AG20443 (cell line): ENCODE measurements around the gene L3MBTL1.
A peak's percentile ranks its signal among the peaks of the same experiment; 100 is the strongest.
"Not testable (repeated sequence)": the region's sequence is repeated elsewhere in the genome, so short reads cannot be mapped to it uniquely, and the experiment has no call there.

Source experiments
- DNase-seq: peaks from one replicate; pipeline ENCODE4 v3.0.0; 2012; ENCODE audit warnings: low spot score, mixed read lengths

The L3MBTL1 gene

DNA sequence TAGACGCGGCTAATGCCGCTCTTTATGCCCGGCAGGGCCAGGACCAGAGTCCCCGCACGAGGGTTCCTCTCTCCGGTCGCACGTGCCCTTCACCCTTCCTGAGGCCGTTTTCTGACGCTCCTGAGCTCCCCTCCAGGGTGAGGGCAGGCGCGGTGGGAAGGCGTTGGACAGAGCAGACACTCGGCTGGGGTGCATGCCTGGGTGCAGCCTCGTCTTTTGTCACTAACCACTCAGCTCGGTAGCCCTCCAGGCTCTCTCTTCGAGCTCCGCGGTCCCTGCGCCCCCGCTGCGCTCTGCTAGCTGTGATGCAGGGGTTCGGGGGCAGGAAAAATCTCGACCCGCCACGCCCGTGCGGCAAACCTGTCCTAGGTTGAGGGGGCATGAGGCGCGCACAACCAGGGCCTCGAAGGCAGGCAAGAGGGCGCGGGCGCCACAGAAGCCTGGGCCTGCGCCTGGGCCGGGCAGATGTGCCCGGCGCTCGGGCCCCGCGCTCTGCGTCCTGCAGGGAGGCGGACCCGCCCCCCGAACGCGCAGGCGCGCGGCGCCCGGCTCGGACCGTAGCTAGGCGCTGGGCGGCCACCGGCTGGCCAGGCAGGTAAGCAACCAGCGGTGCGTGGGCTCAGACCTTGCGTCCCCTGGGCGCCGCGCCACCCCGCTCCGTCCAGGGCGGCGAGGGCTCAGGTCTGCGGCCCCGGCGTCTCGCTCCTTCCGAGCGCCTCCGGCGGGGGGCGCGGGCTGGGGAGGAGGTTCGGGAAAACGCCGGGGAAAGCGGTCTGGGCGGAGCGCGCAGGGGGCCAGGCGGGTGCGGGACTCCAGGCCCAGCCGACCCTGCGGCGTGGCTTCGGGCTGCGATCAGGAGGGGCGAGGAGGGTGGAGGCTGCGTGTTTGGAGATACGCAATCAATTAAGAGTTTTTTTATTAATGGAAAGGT, at the start of gene L3MBTL1:
Gene L3MBTL1, plus strand, starts transcription at position 548 of the 931 bp plus-strand sequence. CDS start 5,807 bp downstream, outside the sequence.
- DNase-seq, result peak; percentile 91

DNA sequence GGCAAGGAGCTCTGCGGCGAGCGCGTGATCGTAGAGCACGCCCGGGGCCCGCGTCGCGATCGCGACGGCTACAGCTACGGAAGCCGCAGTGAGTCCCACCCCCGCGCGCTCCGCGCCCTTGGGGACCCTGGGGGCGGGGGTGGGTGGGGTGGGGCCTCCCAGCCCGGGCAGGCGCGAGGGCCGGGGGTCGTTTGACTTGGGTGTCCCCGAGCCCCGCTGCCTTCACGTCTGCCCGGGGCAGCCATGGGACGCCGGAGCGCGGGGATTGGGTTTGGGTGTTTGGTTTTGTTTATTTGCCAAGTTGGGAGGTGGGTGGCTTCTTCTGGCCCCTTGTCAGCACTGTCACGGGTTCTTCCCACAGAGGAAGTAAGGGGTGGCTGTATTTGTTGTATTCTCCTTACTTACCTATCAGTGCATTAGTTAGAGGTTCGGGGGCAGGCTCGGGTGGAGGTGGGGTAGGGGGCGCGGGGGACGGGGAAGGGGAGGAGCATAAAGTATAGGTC, 49.0 kb upstream of the L3MBTL1 start:
- no peak for DNase-seq

DNA sequence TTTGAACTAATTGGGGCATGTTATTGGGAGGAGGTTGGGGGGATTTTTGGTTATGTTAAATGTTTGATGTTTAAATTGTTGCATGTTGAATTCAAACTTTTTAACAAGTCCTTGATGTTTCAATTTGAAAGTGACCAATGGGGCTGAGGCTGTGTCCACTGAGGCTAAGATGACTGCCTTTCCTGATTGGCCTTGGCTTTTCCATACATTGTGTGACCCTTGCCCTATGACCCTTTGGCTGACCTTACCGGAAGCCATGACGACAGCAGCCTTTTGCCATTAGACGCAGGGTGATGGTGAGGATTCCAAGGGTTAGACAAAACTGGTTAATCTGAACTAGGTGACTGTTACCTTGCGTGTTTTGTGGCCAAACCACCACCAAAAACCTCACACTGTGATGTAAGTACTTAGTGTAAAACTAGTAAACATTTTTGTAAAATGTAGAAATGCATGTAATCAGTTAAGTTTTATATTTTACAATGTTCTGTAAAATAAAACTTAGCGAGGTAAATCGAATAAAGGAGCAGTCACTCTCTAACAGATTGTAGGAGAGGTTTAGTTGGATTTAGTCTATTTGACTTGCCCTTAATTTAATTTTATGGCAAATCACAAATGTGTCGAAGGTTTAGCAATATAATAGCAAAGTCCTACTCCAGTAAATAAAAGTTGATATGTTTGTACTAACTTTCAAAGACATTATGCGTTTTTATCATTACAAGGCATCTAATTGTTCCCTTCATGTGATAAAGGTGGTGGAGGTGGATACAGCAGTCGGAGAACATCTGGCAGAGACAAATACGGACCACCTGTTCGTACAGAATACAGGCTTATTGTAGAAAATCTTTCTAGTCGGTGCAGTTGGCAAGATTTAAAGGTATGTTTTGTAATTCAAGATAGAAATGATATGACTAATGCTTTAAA, 48.2 kb upstream of the L3MBTL1 start:
- no peak for DNase-seq

DNA sequence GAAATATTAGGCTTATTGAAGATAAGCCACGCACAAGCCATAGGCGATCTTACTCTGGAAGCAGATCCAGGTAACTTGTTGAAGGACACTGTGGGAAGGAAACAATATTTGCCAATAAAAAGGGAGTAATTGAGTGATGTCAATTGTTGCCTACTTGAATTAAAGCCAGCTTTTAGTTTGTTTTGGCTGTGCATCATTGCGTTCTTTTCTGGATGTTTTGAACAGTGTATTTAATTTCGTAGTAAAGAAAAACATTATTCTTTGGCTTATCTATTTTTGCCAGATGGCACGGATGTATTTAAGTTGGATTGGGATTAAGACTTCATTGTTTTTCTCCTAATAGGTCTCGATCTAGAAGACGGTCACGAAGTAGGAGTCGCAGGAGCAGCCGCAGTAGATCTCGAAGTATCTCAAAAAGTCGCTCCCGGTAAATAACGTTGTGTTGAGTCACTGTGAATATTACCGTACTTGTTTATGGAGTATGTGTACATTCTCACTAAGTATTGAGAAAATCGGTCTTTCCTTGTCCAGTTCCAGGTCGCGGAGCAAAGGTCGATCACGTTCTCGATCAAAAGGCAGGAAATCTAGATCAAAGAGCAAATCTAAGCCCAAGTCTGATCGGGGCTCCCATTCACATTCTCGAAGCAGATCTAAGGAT, 47.2 kb upstream of the L3MBTL1 start:
- DNase-seq, result no peak

DNA sequence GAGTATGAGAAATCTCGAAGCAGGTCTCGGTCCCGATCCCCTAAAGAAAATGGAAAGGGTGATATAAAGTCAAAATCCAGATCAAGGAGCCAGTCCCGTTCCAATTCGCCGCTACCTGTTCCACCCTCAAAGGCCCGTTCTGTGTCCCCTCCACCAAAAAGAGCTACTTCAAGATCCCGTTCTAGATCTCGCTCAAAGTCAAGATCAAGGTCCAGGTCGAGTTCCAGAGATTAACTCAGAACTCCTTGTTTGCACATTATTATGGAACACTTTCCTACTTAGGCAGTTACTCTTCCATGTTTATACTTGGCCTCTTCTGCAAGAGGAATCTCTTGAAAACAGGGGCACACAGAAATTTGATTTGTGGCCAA, 46.7 kb upstream of the L3MBTL1 start:
- no peak for DNase-seq

DNA sequence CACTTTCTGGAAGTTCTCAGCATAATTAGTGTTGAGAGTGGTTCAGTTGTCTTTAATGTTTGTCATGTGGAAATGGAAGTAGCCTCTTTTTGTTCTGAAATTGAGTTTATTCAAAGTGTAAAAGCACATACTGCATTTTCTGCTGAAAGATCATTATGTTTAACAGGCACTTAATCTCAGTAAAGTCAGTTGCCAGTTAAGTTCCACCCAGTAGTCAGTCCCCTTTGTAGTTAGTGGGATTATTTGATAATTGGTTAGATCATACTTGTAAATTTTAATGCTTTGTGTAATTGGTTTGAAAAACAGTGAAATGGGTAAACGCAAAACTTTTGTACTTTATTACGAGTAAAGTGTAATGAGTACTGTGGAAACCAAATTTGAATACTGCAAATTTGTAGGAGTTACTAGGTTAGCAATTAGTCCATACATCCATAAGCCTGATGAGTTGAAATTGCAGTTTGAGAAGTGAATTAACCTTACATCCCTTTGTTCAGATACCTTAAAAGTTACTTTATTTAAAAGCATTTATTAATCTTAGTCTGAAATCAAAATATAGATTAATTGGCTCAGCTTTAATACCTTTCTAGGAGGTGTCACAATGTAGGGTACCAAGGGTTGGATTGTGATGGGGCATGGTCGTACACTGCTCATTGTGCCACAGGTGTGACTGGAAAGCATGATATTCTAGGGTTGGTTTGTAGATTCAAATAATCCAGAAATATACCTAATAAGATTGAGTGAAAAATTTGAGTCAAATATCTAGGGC, 45.4 kb upstream of the L3MBTL1 start:
- DNase-seq, result no peak

DNA sequence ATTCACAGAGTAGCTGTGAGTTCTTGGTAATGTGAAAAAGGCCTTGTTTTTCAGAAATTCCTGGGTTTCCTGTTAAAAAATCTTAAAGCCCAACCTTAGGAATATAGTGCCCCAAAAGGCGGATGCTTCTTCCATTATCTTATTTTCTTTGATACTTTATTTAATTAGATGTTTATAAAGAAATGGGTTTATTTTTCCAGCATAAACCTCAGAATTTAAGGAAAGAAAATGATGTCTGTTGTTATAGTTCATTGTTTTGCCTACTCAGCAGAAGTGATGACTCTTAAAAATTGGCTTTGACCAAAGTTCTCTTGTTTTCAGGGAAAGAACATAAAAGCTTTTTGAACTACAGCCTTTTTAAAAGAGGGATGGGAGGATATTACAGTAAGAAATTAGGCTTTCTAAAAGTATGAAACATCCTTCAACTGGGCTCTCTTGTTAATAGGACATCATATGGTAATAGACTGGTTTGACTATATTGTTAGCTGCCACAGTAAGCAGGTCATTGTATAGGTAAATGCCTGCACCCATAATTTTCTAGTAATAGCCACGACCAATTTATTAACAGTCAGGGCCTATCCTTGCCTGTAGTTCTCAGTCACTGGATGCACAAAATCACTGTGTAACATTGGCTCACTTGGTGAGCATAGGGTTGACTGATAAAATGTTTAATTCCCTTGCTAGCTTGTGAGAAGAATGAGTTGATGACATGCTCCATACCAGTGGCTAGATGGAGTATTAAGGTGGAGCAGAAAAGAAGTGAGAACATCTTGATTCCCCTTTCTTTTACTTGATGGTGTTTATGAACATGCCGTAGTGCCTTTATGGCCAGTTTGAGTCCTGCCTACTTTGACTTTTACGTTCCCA, 44.6 kb upstream of the L3MBTL1 start:
- DNase-seq, result no peak

DNA sequence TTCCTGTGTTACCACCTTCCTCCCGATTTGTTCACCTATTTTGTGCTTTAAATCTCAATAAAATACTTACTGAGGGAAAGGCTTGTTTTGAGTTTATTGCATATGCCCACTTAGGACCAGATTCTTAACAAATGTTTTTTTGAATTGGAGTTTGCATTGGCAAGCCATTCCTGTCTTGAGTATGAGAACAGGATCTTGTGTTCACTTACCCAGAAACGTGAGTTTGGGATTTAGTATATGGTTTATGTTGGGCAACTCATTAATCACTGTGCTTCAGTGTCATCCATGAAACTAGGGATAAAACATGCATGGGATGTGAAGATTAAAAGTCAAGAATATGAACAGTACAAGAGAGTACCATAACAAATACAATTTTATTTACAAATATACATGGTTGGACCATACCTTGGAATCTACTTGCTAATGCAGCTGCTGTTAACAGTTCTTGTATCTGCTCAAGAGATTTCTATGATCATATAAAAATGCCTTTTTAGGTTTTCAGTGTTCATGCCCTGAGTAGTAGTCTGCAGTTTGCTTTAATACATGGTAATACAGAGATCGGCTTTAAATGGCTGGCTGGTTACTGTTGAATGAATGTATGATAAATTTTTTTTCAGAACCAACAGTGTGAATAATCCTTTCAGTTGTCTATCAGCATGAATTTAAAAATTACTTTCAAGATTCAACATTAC, 43.8 kb upstream of the L3MBTL1 start:
- no peak for DNase-seq

DNA sequence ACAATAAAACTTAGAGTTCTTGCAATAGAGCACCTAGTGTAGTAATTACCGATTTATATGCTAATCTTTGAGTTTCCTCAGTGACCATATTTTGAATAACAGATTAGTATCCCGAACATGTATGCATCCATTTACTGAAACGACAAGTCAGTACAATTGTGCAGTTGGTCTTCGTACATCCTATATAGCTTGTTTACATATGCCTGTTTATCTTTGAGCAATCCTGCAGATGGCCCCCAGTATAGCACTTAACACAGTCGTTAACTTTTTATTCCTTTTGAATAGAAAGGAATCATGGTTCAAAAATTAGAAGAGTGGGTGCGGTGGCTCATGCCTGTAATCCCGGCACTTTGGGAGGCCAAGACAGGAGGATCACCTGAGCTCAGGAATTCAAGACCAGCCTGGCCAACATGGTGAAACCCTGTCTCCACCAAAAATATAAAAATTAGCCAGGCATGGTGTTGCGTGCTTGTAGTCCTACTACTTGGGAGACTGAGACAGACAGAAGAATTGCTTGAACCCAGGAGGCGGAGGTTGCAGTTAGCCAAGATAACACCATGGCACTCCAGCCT, 43.2 kb upstream of the L3MBTL1 start:
- no peak for DNase-seq

DNA sequence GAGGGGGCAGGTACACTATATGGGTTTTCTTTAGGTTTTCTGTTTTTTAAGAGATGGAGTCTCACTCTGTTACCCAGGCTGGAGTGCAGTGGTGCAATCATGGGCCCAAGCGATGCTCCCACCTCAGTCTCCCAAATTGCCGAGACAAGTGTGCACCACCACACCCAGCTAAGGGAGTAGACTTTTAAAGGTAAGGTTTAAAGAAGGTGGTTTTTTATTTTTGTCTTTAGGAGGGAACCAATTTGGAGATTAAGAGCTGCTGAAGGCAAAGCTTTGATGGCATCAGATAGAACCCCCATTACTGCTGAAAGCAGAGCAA, 41.9 kb upstream of the L3MBTL1 start:
- DNase-seq, result no peak

DNA sequence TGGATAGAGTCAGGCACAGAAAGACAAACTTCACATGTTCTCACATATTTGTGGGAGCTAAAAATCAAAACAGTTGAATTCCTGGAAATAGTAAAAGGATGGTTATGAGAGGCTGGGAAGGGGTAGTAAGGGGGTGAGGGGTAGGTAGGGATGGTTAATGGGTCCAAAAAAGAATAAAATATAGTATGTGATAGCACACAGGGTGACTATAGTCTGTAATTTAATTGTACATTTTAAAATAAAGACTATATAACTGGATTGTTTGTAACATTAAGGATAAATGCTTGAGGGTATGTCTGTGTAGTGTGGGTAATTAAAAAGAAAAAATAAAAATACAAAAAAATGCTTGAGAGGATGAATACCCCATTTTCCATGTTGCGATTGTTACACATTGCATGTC, 39.9 kb upstream of the L3MBTL1 start:
- DNase-seq, result no peak

DNA sequence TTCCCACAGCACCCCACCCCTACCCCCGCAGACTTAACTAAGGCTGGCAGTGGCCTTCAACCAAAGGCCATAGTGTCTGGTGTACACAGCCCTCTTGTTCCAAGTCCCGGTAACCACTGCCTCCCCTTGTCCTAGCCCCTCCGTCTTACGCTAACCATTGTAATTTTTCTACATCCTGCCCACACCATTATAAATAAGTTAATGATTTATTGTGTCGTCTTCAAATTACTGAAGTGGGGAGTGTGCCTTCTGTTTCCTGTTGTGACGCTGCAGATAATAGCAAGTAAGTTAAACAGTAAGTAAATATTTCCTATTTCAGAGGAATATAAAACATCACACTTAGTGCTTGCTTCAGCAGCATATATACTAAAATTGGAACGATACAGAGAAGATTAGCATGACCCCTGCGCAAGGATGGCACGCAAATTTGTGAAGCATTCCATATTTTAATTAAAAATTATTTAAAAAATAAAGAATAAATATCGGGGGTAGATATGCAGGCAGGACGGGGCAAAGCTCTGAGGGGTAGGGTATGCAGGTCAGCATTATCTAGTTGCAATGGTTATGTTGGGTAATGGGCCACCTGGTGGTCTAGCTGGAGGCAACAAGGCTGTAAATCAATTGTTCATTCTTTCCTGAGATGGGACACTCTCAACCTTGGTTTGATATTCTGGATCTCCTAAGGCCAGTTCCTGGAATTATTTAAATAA, 34.7 kb upstream of the L3MBTL1 start:
- no peak for DNase-seq

DNA sequence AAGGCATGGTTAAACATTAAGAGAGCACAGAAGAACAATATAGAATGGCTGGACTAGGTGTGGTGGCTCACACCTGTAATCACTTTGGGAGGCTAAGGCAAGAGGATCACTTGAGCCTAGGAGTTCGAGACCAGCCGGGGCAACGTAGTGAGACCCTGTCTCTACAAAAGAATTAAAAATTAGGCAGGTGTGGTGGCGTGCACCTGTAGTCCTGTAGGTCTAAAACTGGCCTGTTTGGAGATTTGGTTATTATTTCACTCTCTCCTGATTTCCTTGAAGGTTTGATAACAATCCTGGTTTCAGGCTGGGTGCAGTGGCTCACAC, 34.2 kb upstream of the L3MBTL1 start:
- no peak for DNase-seq

DNA sequence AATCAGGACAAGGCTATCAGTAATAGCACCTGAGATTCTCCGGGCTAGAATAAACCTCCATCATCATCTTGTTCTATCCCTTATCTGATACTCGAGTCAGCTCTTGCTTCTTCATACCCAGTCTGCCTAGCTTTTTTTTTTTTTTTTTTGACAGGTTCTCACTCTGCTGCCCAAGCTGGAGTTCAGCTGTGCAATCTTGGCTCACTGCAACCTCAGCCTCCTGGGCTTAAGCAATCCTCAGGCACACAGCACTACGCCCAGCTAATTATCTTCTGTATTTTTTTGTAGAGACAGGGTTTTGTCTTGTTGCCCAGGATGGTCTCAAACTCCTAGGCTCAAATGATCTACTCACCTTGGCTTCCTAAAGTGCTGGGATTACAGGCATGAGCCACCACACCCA, 30.3 kb upstream of the L3MBTL1 start:
- DNase-seq, result no peak

DNA sequence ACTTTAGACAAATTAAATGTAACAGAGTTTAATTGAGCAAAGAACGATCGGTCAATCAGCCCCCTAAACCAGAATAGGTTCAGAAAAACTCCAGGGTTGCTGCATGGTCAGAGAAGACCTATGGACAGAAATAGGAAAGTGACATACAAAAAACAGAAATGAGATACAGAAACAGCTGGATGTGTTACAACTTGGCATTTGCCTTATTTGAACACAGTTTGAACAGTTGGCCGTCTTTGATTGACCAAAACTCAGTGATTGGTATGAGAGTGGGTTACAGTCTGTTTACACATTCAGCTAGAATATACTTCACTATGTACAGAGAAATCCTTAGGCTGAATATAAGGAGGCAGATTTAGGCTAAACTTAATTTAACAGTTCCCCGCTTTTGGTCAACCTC, 29.9 kb upstream of the L3MBTL1 start:
- DNase-seq, result no peak

DNA sequence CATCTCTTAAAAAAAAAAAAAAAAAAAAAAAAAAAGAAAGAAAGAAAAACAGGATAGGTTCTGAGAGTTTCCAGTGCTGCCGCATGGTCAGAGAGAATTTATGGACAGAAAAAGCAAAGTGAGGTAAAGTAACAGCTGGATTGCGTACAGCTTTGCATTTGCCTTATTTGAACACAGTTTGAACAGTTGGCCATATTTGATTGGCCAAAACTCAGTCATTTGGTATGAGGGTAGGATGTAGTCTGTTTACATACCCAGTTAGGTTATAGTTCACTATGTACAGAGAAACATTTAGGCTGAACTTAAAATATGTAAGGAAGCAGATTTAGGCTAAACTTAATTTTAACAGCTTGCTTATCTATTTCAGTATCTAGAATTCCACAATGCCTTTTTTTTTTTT, 17.5 kb upstream of the L3MBTL1 start:
- DNase-seq, result no peak

DNA sequence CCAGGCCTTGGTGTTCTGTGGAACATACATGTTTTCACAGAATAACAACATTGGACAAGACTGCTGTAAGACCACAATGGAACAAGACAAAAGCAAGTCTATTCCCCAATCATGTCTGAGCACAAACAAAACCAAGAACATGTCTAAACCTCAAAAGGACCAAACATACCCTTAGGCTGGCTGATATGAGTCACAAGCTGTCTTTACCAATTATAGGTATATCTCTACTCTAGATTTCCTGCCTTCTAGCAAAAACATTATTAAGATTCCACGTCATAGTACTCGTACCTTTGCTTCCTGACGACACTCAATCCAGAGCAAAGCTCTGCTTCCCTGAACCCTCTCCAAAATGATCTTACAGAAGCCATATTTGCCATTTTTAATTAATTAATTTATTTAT, 15.4 kb upstream of the L3MBTL1 start:
- no peak for DNase-seq

DNA sequence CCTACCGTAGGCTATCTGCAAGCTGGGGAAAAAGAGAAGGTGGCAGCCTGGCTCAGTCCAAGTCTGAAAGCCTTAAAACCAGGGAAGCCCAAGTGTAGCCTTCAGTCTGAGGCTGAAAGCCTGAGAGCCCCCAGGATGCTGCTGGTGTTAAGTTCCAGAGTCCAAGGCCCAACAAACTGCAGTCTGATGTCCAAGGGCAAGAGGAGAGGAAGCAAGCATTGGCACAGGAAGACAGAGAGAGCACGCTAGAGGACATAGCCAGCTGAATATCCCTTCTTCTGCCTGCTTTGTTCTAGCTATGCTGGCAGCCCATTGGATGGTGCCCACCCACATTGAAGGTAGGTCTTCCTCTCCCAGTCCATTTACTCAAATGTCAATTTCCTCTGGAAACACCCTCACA, 12.1 kb upstream of the L3MBTL1 start:
- no peak for DNase-seq

DNA sequence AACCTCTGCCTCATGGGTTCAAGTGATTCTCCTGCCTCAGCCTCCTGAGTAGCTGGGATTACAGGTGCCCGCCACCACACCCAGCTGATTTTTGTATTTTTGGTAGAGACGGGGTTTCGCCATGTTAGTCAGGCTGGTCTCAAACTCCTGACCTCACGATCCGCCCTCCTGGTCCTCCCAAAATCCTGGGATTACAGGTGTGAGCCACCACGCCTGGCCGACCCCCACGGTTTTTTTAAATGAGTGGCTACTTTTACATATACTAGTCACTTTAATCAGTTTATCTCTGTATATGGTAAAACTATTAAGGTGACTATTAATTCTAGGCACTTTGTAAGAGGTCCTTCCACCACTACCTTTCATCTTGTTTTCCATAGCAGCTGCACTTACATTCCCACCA, 5.5 kb upstream of the L3MBTL1 start:
- not testable (repeated sequence) for DNase-seq
